HepG2 (cell line): ENCODE data around the gene NPB. TPM values are rescaled to one million over a fixed set of nuclear protein-coding genes. Genes with fewer than 3 reads are reported as not detected.

Experiments used
- AHR ChIP-seq: IDR thresholded peaks from 2 replicates; pipeline ENCODE4 v1.6.1; 2018; ENCODE audit warnings: missing genetic modification reagents, missing compliant biosample characterization
- DDIT3 ChIP-seq: sonication (generic); formaldehyde crosslinking; IDR thresholded peaks from 2 replicates; pipeline ENCODE4 v1.4.0; 2020; ENCODE audit warnings: mild to moderate bottlenecking, missing genetic modification reagents
- EHMT2 ChIP-seq: fragments of 200-600 bp; sonication (generic); IDR thresholded peaks from 2 replicates; pipeline ENCODE4 v1.7.0; 2017; ENCODE audit warnings: antibody characterized with exemption, low read depth, low read length, borderline replicate concordance
- ETV6 ChIP-seq: sonication (generic); formaldehyde crosslinking; conservative IDR thresholded peaks from 2 replicates; pipeline ENCODE4 v1.4.0; 2020; ENCODE audit warnings: missing genetic modification reagents
- FOXK1 ChIP-seq: sonication (generic); formaldehyde crosslinking; IDR thresholded peaks from 2 replicates; pipeline ENCODE4 v1.4.0; 2020; ENCODE audit warnings: low read depth, missing genetic modification reagents, borderline replicate concordance
- IKZF1 ChIP-seq: fragments of 450-650 bp; IDR thresholded peaks from 2 replicates; pipeline ENCODE4 v1.7.1; 2016
- KLF12 ChIP-seq: sonication (generic); formaldehyde crosslinking; IDR thresholded peaks from 2 replicates; pipeline ENCODE4 v1.4.0; 2020; ENCODE audit warnings: missing genetic modification reagents, borderline replicate concordance
- KMT2B ChIP-seq: IDR thresholded peaks from 2 replicates; pipeline ENCODE4 v1.6.1; 2016; ENCODE audit warnings: missing genetic modification reagents, missing compliant biosample characterization
- MLXIP ChIP-seq: sonication (generic); formaldehyde crosslinking; IDR thresholded peaks from 2 replicates; pipeline ENCODE4 v1.9.0; 2021; ENCODE audit warnings: missing genetic modification reagents, borderline replicate concordance
- NPAS2 ChIP-seq: sonication (generic); formaldehyde crosslinking; IDR thresholded peaks from 2 replicates; pipeline ENCODE4 v1.8.0; 2022; ENCODE audit warnings: mild to moderate bottlenecking, missing genetic modification reagents, borderline replicate concordance
- REL ChIP-seq: sonication (generic); formaldehyde crosslinking; conservative IDR thresholded peaks from 2 replicates; pipeline ENCODE4 v1.8.0; 2022; ENCODE audit warnings: mild to moderate bottlenecking, missing genetic modification reagents, moderate library complexity
- SATB2 ChIP-seq: sonication (generic); formaldehyde crosslinking; IDR thresholded peaks from 2 replicates; pipeline ENCODE4 v1.5.0; 2020; ENCODE audit warnings: missing genetic modification reagents
- SMYD3 ChIP-seq: sonication (generic); formaldehyde crosslinking; IDR thresholded peaks from 2 replicates; pipeline ENCODE4 v1.8.1; 2023; ENCODE audit warnings: mild to moderate bottlenecking, missing genetic modification reagents
- SNRNP70 ChIP-seq: fragments of 200-400 bp; formaldehyde crosslinking; IDR thresholded peaks from 2 replicates; pipeline ENCODE4 v1.6.1; 2017; ENCODE audit warnings: mild to moderate bottlenecking, low read depth, low read length, moderate library complexity
- TEAD3 ChIP-seq: optimal IDR thresholded peaks from 2 replicates; pipeline ENCODE3; 2016; ENCODE audit warnings: borderline replicate concordance
- ZBTB38 ChIP-seq: sonication (generic); formaldehyde crosslinking; IDR thresholded peaks from 2 replicates; pipeline ENCODE4 v1.5.1; 2020; ENCODE audit warnings: mild to moderate bottlenecking, missing genetic modification reagents
- ZC3H13 ChIP-seq: sonication (generic); formaldehyde crosslinking; IDR thresholded peaks from 2 replicates; pipeline ENCODE4 v1.8.1; 2023; ENCODE audit warnings: mild to moderate bottlenecking, missing genetic modification reagents, moderate library complexity
- ZMYM4 ChIP-seq: sonication (generic); formaldehyde crosslinking; IDR thresholded peaks from 2 replicates; pipeline ENCODE4 v1.8.1; 2023; ENCODE audit warnings: mild to moderate bottlenecking, missing genetic modification reagents
- ZNF10 ChIP-seq: sonication (generic); formaldehyde crosslinking; IDR thresholded peaks from 2 replicates; pipeline ENCODE4 v1.4.0; 2020; ENCODE audit warnings: mild to moderate bottlenecking, low read depth, missing genetic modification reagents, borderline replicate concordance
- ZNF446 ChIP-seq: sonication (generic); formaldehyde crosslinking; IDR thresholded peaks from 2 replicates; pipeline ENCODE4 v1.5.0; 2020; ENCODE audit warnings: mild to moderate bottlenecking, missing genetic modification reagents
- ZNF510 ChIP-seq: sonication (generic); formaldehyde crosslinking; IDR thresholded peaks from 2 replicates; pipeline ENCODE4 v1.4.0; 2020; ENCODE audit warnings: low read depth, mild to moderate bottlenecking, missing genetic modification reagents
- ZNF672 ChIP-seq: sonication (generic); formaldehyde crosslinking; IDR thresholded peaks from 2 replicates; pipeline ENCODE4 v1.8.1; 2022; ENCODE audit warnings: missing genetic modification reagents
- ZNF678 ChIP-seq: sonication (generic); formaldehyde crosslinking; IDR thresholded peaks from 2 replicates; pipeline ENCODE4 v1.4.0; 2020; ENCODE audit warnings: mild to moderate bottlenecking, missing genetic modification reagents
- ZNF704 ChIP-seq: sonication (generic); formaldehyde crosslinking; IDR thresholded peaks from 2 replicates; pipeline ENCODE4 v1.8.1; 2023; ENCODE audit warnings: mild to moderate bottlenecking, inconsistent platforms, moderate library complexity, missing genetic modification reagents, borderline replicate concordance
- ZSCAN25 ChIP-seq: sonication (generic); formaldehyde crosslinking; IDR thresholded peaks from 2 replicates; pipeline ENCODE4 v1.8.0; 2022; ENCODE audit warnings: mild to moderate bottlenecking, missing genetic modification reagents
- polyA plus RNA-seq, 8 experiments: library from polyadenylated mRNA; depleted of rRNA in 3 of 8; stranded (reverse) in 7 of 8; unstranded in 1 of 8; fragments of >200 nt; fragmentation: Illumina TruSeq in 4 of 8; extraction: Trizol in 4 of 8; gene quantifications; 2 replicates each; pipeline versions ENCODE4 v1.2.1 to v1.2.3, GENCODE V29; 2011 to 2016; ENCODE audit warnings: low read depth in 4 of 8, missing spikeins in 1 of 8, mixed read lengths in 1 of 8; ENCODE audit not compliant: insufficient read depth in 1 of 8
- total RNA-seq, 5 experiments: library from RNA; depleted of rRNA; stranded (reverse); fragments of >200 nt; fragmentation: Illumina TruSeq; extraction: Trizol; gene quantifications; 2 replicates each; pipeline ENCODE4 v1.2.3, GENCODE V29; 2016; ENCODE audit warnings: low read depth in 1 of 5

The NPB gene
- total and polyA plus RNA-seq, 2 of the 13 experiments (the other 11 are each of a cell fraction or from before 2014, with no cell fraction given), result 0.11 to 0.93 TPM

GRCh38 chr17:81871387-81872230 is 30.4 kb upstream of the NPB start (continued):
- peak; percentile 62; the same call in 1 of the 2 replicates for TF ChIP-seq FOXK1 (CRISPR knock-in tag)
- TF ChIP-seq KLF12, result peak; percentile 72
- TF ChIP-seq AHR (CRISPR knock-in tag), result no peak
- TF ChIP-seq MLXIP (CRISPR knock-in tag), result no peak
- 0 out of 2 replicates have a peak, but pooled peaks have one; percentile 84 for TF ChIP-seq ZNF10 (CRISPR knock-in tag)
- TF ChIP-seq ETV6 (CRISPR knock-in tag), result peak; percentile 82
- peak; percentile 83 for TF ChIP-seq SATB2 (CRISPR knock-in tag)
- TF ChIP-seq EHMT2, result no peak
- peak; percentile 82; the same call in 1 of the 2 replicates for TF ChIP-seq ZNF672
- TF ChIP-seq ZNF704 (CRISPR knock-in tag), result peak; percentile 93
- 0 out of 2 replicates have a peak, but pooled peaks have one; percentile 63 for TF ChIP-seq SMYD3
- 0 out of 2 replicates have a peak, but pooled peaks have one; percentile 54 for TF ChIP-seq NPAS2 (CRISPR knock-in tag)
- 0 out of 2 replicates have a peak, but pooled peaks have one; percentile 73 for TF ChIP-seq DDIT3 (CRISPR knock-in tag)
- TF ChIP-seq ZNF678, result peak; percentile 58
- peak; percentile 83 for TF ChIP-seq ZSCAN25 (CRISPR knock-in tag)
- TF ChIP-seq ZC3H13 (CRISPR knock-in tag), result peak; percentile 98
- peak; percentile 100 for TF ChIP-seq ZBTB38 (CRISPR knock-in tag)
- TF ChIP-seq REL (CRISPR knock-in tag), result peak; percentile 98
- TF ChIP-seq TEAD3 (CRISPR knock-in tag), result peak; percentile 68
- peak; percentile 72 for TF ChIP-seq KMT2B (CRISPR knock-in tag)
- no peak for TF ChIP-seq SNRNP70
- TF ChIP-seq ZNF446 (CRISPR knock-in tag), result peak; percentile 99
- no peak for TF ChIP-seq IKZF1
- peak; percentile 84 for TF ChIP-seq ZNF510 (CRISPR knock-in tag)
- no peak; the same call in none of the 2 replicates for TF ChIP-seq ZMYM4
